ENCODE results near the gene HUNK. TPM values are rescaled to one million over a fixed set of nuclear protein-coding genes. Genes with fewer than 3 reads are reported as not detected.

Gene HUNK
- total RNA-seq, 2 donors from 2014 or later, result 5.8 to 8.4 TPM

GRCh38 chr21:31847761-31848160 lies 25.1 kb upstream of the HUNK start:
- Mint-ChIP-seq H3K36me3 (ENCODE audit: low read depth) (no peaks in the 10 kb centered on the region), H3K9me3 (peaks cover 12% of the 10 kb centered on the region), H3K4me3 (no peak overlapping the region), H3K27ac (no peak overlapping the region), H3K27me3 (ENCODE audit: insufficient read depth) (no peaks in the 10 kb centered on the region), H3K4me1 (peaks cover 5% of the 10 kb centered on the region)
- DNase-seq, result no peak
- 90 to 94% methylated on average over 3 of the region's 3 CpGs for WGBS, 2 experiments (ENCODE audit: insufficient coverage in 1 of 2, insufficient read length in 1 of 2)
- H3K36me3 ChIP-seq (ENCODE audit: control insufficient read depth, insufficient read depth, low read length), result no peaks in the 10 kb centered on the region
- H3K9me3 ChIP-seq (ENCODE audit: control insufficient read depth, low read length), result no peaks in the 10 kb centered on the region
- no peak overlapping the region for H3K27ac ChIP-seq (ENCODE audit: low read depth, low read length)
- H3K4me3 ChIP-seq (ENCODE audit: low read length), result no peak overlapping the region
- no peaks in the 10 kb centered on the region for H3K4me1 ChIP-seq (ENCODE audit: control insufficient read depth, insufficient read depth, low read length)
- no peak overlapping the region for H3K9ac ChIP-seq (ENCODE audit: extremely low read depth, low read length, poor library complexity, severe bottlenecking)
- H3K27me3 ChIP-seq (ENCODE audit: control insufficient read depth, insufficient read depth, low read length, poor library complexity, severe bottlenecking), result no peaks in the 10 kb centered on the region
- no peak for TF ChIP-seq CTCF (conservative IDR thresholded peaks at IDR 0.05)

- H3K9me3 ChIP-seq (ENCODE audit: control insufficient read depth, low read length), result no peaks in the 10 kb centered on the region
- H3K36me3 ChIP-seq (ENCODE audit: control insufficient read depth, insufficient read depth, low read length), result no peaks in the 10 kb centered on the region
- no peaks in the 10 kb centered on the region for H3K4me1 ChIP-seq (ENCODE audit: control insufficient read depth, insufficient read depth, low read length)
- Mint-ChIP-seq H3K4me3 (no peak overlapping the region), H3K9me3 (peaks cover 12% of the 10 kb centered on the region), H3K4me1 (peaks cover 5% of the 10 kb centered on the region), H3K27me3 (ENCODE audit: insufficient read depth) (no peaks in the 10 kb centered on the region), H3K27ac (no peak overlapping the region), H3K36me3 (ENCODE audit: low read depth) (no peaks in the 10 kb centered on the region)
- DNase-seq, result no peak
- WGBS, 2 experiments (ENCODE audit: insufficient coverage in 1 of 2, insufficient read length in 1 of 2), result 98 to 100% methylated on average over 4 of the region's 4 CpGs
- no peaks in the 10 kb centered on the region for H3K27me3 ChIP-seq (ENCODE audit: control insufficient read depth, insufficient read depth, low read length, poor library complexity, severe bottlenecking)
- H3K4me3 ChIP-seq (ENCODE audit: low read length), result no peak overlapping the region
- H3K9ac ChIP-seq (ENCODE audit: extremely low read depth, low read length, poor library complexity, severe bottlenecking), result no peak overlapping the region
- no peak overlapping the region for H3K27ac ChIP-seq (ENCODE audit: low read depth, low read length)
- TF ChIP-seq CTCF (conservative IDR thresholded peaks at IDR 0.05), result no peak
These were observed 24.4 kb upstream of the HUNK start for GRCh38 chr21:31848326-31848985.

GRCh38 chr21:31850886-31851285 lies 21.9 kb upstream of the HUNK start:
- no peaks in the 10 kb centered on the region for H3K36me3 ChIP-seq (ENCODE audit: control insufficient read depth, insufficient read depth, low read length)
- H3K4me1 ChIP-seq (ENCODE audit: control insufficient read depth, insufficient read depth, low read length), result no peaks in the 10 kb centered on the region
- Mint-ChIP-seq H3K27ac (no peak overlapping the region), H3K4me3 (no peak overlapping the region), H3K9me3 (peaks cover 12% of the 10 kb centered on the region), H3K27me3 (ENCODE audit: insufficient read depth) (no peaks in the 10 kb centered on the region), H3K36me3 (ENCODE audit: low read depth) (no peaks in the 10 kb centered on the region), H3K4me1 (no peaks in the 10 kb centered on the region)
- 90 to 95% methylated on average over 5 to 7 of the region's 7 CpGs for WGBS, 2 experiments (ENCODE audit: insufficient coverage in 1 of 2, insufficient read length in 1 of 2)
- H3K4me3 ChIP-seq (ENCODE audit: low read length), result no peak overlapping the region
- no peaks in the 10 kb centered on the region for H3K27me3 ChIP-seq (ENCODE audit: control insufficient read depth, insufficient read depth, low read length, poor library complexity, severe bottlenecking)
- DNase-seq, result no peak
- no peak overlapping the region for H3K9ac ChIP-seq (ENCODE audit: extremely low read depth, low read length, poor library complexity, severe bottlenecking)
- H3K9me3 ChIP-seq (ENCODE audit: control insufficient read depth, low read length), result no peaks in the 10 kb centered on the region
- H3K27ac ChIP-seq (ENCODE audit: low read depth, low read length), result no peak overlapping the region
- TF ChIP-seq CTCF (conservative IDR thresholded peaks at IDR 0.05), result no peak
